ENCODE data around the gene NAV2. TPM values are rescaled to one million over a fixed set of nuclear protein-coding genes. Genes with fewer than 3 reads are reported as not detected.

Gene NAV2
- total RNA-seq, 1 experiment from 2014 or later = 2.1 TPM

GRCh38 chr11:19722702-19723101, 10.1 kb downstream of the NAV2 start:
- Histone ChIP-seq H3K27ac (ENCODE audit: low read depth, low read length) (no peak overlapping the region), H3K4me3 (replicated peaks in 1 of 2; ENCODE audit: low read depth in 1 of 2, low read length in 2 of 2) (no peak overlapping the region), H3K27me3 (ENCODE audit: insufficient read depth, low read length) (no peaks in the 10 kb centered on the region), H3K36me3 (ENCODE audit: control insufficient read depth in 1 of 2, insufficient read depth in 2 of 2, low read length in 2 of 2) (no peaks in the 10 kb centered on the region), H3K79me2 (ENCODE audit: insufficient read depth, low read length) (no peaks in the 10 kb centered on the region), H4K20me1 (ENCODE audit: insufficient read depth) (no peaks in the 10 kb centered on the region), H3K9ac (ENCODE audit: low read length) (no peak overlapping the region), H3K4me2 (ENCODE audit: low read length) (no peak overlapping the region), H3K4me1 (ENCODE audit: control insufficient read depth in 1 of 2, insufficient read depth in 2 of 2, low read length in 2 of 2) (peaks cover 27 to 40% of the 10 kb centered on the region in 2 experiments), H3K9me3 (ENCODE audit: control insufficient read depth in 1 of 2, insufficient read depth in 1 of 2, low read depth in 1 of 2, low read length in 2 of 2) (no peaks in the 10 kb centered on the region), H2AFZ (ENCODE audit: low read depth, low read length, poor library complexity, severe bottlenecking) (no peak overlapping the region), H3K9me2 (ENCODE audit: insufficient read depth) (no peaks in the 10 kb centered on the region)
- DNase-seq (ENCODE audit: low read depth, low spot score) (no peak), ATAC-seq (no peak)
- ChIA-PET POLR2A (no interaction called here), RAD21 (ENCODE audit: low non-redundant PET in 1 of 2, low total read pairs in 2 of 2, uncharacterized antibody in 2 of 2, unreplicated experiment in 2 of 2) (interaction anchor here in 1 of 2 experiments (1.0 kb wide), 1 partner anchor 20 kb away, joined by 3 read pairs; no protein-coding TSS in a partner anchor), CTCF (no interaction called here)
- BruUV-seq (replicated peaks) = no TSS peak
- TF ChIP-seq SRF (IDR thresholded peaks at IDR 0.05; ENCODE audit: low read depth) (no peak), MAX (IDR thresholded peaks at IDR 0.05) (no peak), CBX3 (IDR thresholded peaks at IDR 0.05; ENCODE audit: low read depth) (no peak), JUND (IDR thresholded peaks at IDR 0.05) (no peak), CEBPB (IDR thresholded peaks at IDR 0.05; ENCODE audit: low read depth) (no peak), POLR2A (IDR thresholded peaks at IDR 0.05; ENCODE audit: borderline replicate concordance, extremely low read depth, insufficient read depth, insufficient read length) (no peak)
- intact Hi-C loops (cut with micrococcal nuclease) = no loop called here

GRCh38 chr11:19723572-19724342, 11.1 kb downstream of the NAV2 start:
- intact Hi-C loops (cut with micrococcal nuclease) = no loop called here
- ChIA-PET RAD21 (ENCODE audit: low non-redundant PET in 1 of 2, low total read pairs in 2 of 2, uncharacterized antibody in 2 of 2, unreplicated experiment in 2 of 2) (interaction anchor here in 1 of 2 experiments (1.0 kb wide), 1 partner anchor 19 kb away, joined by 3 read pairs; no protein-coding TSS in a partner anchor), POLR2A (no interaction called here), CTCF (interaction anchor here (0.6 to 1.8 kb wide), 2 partner anchors 19 to 652 kb away, joined by 3 to 4 read pairs; no protein-coding TSS in a partner anchor)
- no peaks in the 10 kb centered on the region for H3K27me3 ChIP-seq (ENCODE audit: insufficient read depth, low read length)
- ATAC-seq (peak; percentile 85), DNase-seq (ENCODE audit: low read depth, low spot score) (peak; percentile 36)
- H3K79me2 ChIP-seq (ENCODE audit: insufficient read depth, low read length) = no peaks in the 10 kb centered on the region
- H3K27ac ChIP-seq (ENCODE audit: low read depth, low read length) = no peak overlapping the region
- no peaks in the 10 kb centered on the region for H3K9me2 ChIP-seq (ENCODE audit: insufficient read depth)
- H2AFZ ChIP-seq (ENCODE audit: low read depth, low read length, poor library complexity, severe bottlenecking) = no peak overlapping the region
- H3K4me1 ChIP-seq (ENCODE audit: control insufficient read depth in 1 of 2, insufficient read depth in 2 of 2, low read length in 2 of 2) = peaks cover 27 to 40% of the 10 kb centered on the region in 2 experiments
- H3K9me3 ChIP-seq (ENCODE audit: control insufficient read depth in 1 of 2, insufficient read depth in 1 of 2, low read depth in 1 of 2, low read length in 2 of 2) = no peaks in the 10 kb centered on the region
- no peaks in the 10 kb centered on the region for H3K36me3 ChIP-seq (ENCODE audit: control insufficient read depth in 1 of 2, insufficient read depth in 2 of 2, low read length in 2 of 2)
- H4K20me1 ChIP-seq (ENCODE audit: insufficient read depth) = no peaks in the 10 kb centered on the region
- 0 out of 4 replicates have a peak overlapping the region, but pooled peaks of 1 of the 2 experiments have one; percentile 6 for H3K4me3 ChIP-seq (replicated peaks in 1 of 2; ENCODE audit: low read depth in 1 of 2, low read length in 2 of 2)
- BruUV-seq (replicated peaks) = no TSS peak
- peak overlapping the region; percentile 1; the same call in 1 of the 2 replicates for H3K9ac ChIP-seq (ENCODE audit: low read length)
- H3K4me2 ChIP-seq (ENCODE audit: low read length) = peak overlapping the region; percentile 54
- TF ChIP-seq ZFX (IDR thresholded peaks at IDR 0.05) (0 out of 2 replicates have a peak, but pooled peaks have one; percentile 8), MAX (IDR thresholded peaks at IDR 0.05) (peak; percentile 91), FOSL1 (IDR thresholded peaks at IDR 0.05; ENCODE audit: low read depth) (peak; percentile 73; the same call in 1 of the 2 replicates), CEBPB (IDR thresholded peaks at IDR 0.05; ENCODE audit: low read depth) (no peak), POLR2A (IDR thresholded peaks at IDR 0.05; ENCODE audit: borderline replicate concordance, extremely low read depth, insufficient read depth, insufficient read length) (no peak), POLR2AphosphoS5 (IDR thresholded peaks at IDR 0.05; ENCODE audit: low read depth, low read length) (peak; percentile 28; the same call in 1 of the 2 replicates), EGR1 (IDR thresholded peaks at IDR 0.05; ENCODE audit: low read depth) (peak; percentile 38; the same call in 1 of the 2 replicates), YY1 (IDR thresholded peaks at IDR 0.05; ENCODE audit: extremely low read depth, insufficient replicate concordance, low read depth, low read length) (peak; percentile 31), ELF1 (IDR thresholded peaks at IDR 0.05; ENCODE audit: borderline replicate concordance, low read depth) (no peak), EZH2phosphoT487 (IDR thresholded peaks at IDR 0.05; ENCODE audit: borderline replicate concordance) (no peak), CBX3 (IDR thresholded peaks at IDR 0.05; ENCODE audit: low read depth) (peak; percentile 78), EZH2 (IDR thresholded peaks at IDR 0.05) (no peak), SIN3A (IDR thresholded peaks at IDR 0.05; ENCODE audit: low read depth) (peak; percentile 73; the same call in 1 of the 2 replicates), ZBTB33 (IDR thresholded peaks at IDR 0.05; ENCODE audit: extremely low read depth, insufficient replicate concordance, low read length) (no peak)

Measured in HCT116 (cell line).